Glutamatergic neuron (in vitro differentiated cells): ENCODE data around the gene FEM1B. TPM values are rescaled to one million over a fixed set of nuclear protein-coding genes. Genes with fewer than 3 reads are reported as not detected.

Source experiments
- DNase-seq: peaks from one replicate; pipeline ENCODE4 v3.0.0; 2022
- H3K27ac Mint-ChIP-seq: one replicate; pipeline ENCODE4 v1.8.0; 2020; ENCODE audit warnings: mild to moderate bottlenecking, mixed read lengths, inconsistent platforms; ENCODE audit not compliant: unreplicated experiment
- H3K27me3 Mint-ChIP-seq: one replicate; pipeline ENCODE4 v1.8.0; 2020; ENCODE audit warnings: mild to moderate bottlenecking, moderate library complexity, mixed read lengths, inconsistent platforms; ENCODE audit not compliant: unreplicated experiment
- H3K36me3 Mint-ChIP-seq: one replicate; pipeline ENCODE4 v1.8.0; 2020; ENCODE audit warnings: mild to moderate bottlenecking, mixed read lengths, inconsistent platforms; ENCODE audit not compliant: unreplicated experiment
- H3K4me1 Mint-ChIP-seq: one replicate; pipeline ENCODE4 v1.8.0; 2020; ENCODE audit warnings: mild to moderate bottlenecking, low read depth, mixed read lengths, inconsistent platforms; ENCODE audit not compliant: unreplicated experiment
- H3K4me3 Mint-ChIP-seq: one replicate; pipeline ENCODE4 v1.8.0; 2020; ENCODE audit warnings: mild to moderate bottlenecking, mixed read lengths, inconsistent platforms; ENCODE audit not compliant: unreplicated experiment
- H3K9me3 Mint-ChIP-seq: one replicate; pipeline ENCODE4 v1.8.0; 2020; ENCODE audit warnings: mild to moderate bottlenecking, moderate library complexity, mixed read lengths, inconsistent platforms; ENCODE audit not compliant: unreplicated experiment
- total RNA-seq: library from RNA; stranded (reverse); fragmentation: NEBNext Ultra II Directional; extraction: Animal tissue kit (Norgen Biotek cat#: 25700); gene quantifications from one replicate; pipeline ENCODE4 v1.2.1, GENCODE V29; 2021; ENCODE audit not compliant: unreplicated experiment
- TF ChIP-seq, protein P1 (sequence below): fragments of 200-600 bp; sonication (generic); IDR thresholded peaks from one replicate; pipeline ENCODE4 v1.5.0; 2021; ENCODE audit not compliant: partially characterized antibody, unreplicated experiment

Gene FEM1B
- total RNA-seq, 1 donor from 2014 or later: 69.6 TPM

- no peaks in the 10 kb centered on the region for H3K36me3 Mint-ChIP-seq
- no peak for DNase-seq
- peaks cover 19% of the 10 kb centered on the region for H3K9me3 Mint-ChIP-seq
- TF ChIP-seq, protein P1, sequence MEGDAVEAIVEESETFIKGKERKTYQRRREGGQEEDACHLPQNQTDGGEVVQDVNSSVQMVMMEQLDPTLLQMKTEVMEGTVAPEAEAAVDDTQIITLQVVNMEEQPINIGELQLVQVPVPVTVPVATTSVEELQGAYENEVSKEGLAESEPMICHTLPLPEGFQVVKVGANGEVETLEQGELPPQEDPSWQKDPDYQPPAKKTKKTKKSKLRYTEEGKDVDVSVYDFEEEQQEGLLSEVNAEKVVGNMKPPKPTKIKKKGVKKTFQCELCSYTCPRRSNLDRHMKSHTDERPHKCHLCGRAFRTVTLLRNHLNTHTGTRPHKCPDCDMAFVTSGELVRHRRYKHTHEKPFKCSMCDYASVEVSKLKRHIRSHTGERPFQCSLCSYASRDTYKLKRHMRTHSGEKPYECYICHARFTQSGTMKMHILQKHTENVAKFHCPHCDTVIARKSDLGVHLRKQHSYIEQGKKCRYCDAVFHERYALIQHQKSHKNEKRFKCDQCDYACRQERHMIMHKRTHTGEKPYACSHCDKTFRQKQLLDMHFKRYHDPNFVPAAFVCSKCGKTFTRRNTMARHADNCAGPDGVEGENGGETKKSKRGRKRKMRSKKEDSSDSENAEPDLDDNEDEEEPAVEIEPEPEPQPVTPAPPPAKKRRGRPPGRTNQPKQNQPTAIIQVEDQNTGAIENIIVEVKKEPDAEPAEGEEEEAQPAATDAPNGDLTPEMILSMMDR: no peak
- H3K27me3 Mint-ChIP-seq: peaks cover 16% of the 10 kb centered on the region
- peak overlapping the region; percentile 97 for H3K27ac Mint-ChIP-seq
- H3K4me1 Mint-ChIP-seq: peaks cover 64% of the 10 kb centered on the region
- H3K4me3 Mint-ChIP-seq: peak overlapping the region; percentile 76
Measured at GRCh38 chr15:68344600-68344999, 67.1 kb downstream of the FEM1B start.

Other genes with a start within 250 kb of the FEM1B start
- 64.9 TPM for gene PIAS1, start 223.4 kb upstream of the FEM1B start, total RNA-seq
- gene CALML4, start 72.4 kb upstream of the FEM1B start, total RNA-seq: 4.1 TPM
- gene CLN6, start 48.0 kb upstream of the FEM1B start, total RNA-seq: 26.1 TPM
- 0.22 TPM for gene ITGA11, start 154.4 kb downstream of the FEM1B start, total RNA-seq